ENCODE results near the gene IMPA2.

IMPA2 gene

DNA sequence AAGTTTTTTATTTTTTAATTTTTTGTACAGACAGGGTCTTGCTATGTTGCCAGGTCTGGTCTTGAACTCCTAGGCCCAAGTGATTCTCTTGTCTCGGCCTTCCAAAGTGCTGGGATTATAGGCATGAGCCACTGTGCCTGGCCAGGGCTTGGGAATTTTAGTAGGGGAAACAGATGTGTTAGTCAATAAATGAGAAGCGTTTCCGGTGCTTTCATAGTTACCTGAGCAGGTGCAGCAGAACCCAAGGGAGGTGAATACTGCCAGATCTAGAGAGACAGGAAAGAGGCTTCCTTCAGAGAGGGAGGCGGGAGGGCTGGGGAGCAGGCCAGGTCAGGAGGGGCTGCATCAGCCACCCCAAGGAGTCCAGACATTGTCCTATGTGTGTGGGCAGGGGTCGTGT lies 30.5 kb upstream of the IMPA2 start:
- Histone ChIP-seq H3K36me3 (ENCODE audit: low read length) (no peaks in the 10 kb centered on the region), H3K79me2 (ENCODE audit: insufficient read depth, low read length) (no peaks in the 10 kb centered on the region), H3K9me2 (replicated peaks; ENCODE audit: insufficient read depth, low read length) (no peaks in the 10 kb centered on the region), H3K9ac (ENCODE audit: low read length) (no peak overlapping the region), H3K9me3 (ENCODE audit: insufficient read depth, low read length) (no peaks in the 10 kb centered on the region), H2AFZ (ENCODE audit: low read depth, low read length, severe bottlenecking) (no peak overlapping the region), H3K4me3 (ENCODE audit: insufficient read depth, low read length, poor library complexity, severe bottlenecking) (no peak overlapping the region), H4K20me1 (ENCODE audit: low read depth, low read length) (no peaks in the 10 kb centered on the region), H3K27me3 (ENCODE audit: low read length) (no peaks in the 10 kb centered on the region), H3F3A (ENCODE audit: insufficient read depth) (no peaks in the 10 kb centered on the region), H3K27ac (ENCODE audit: low read depth, low read length) (no peak overlapping the region), H3K4me2 (ENCODE audit: low read depth, low read length, poor library complexity, severe bottlenecking) (no peak overlapping the region)
- TF ChIP-seq EZH2phosphoT487 (conservative IDR thresholded peaks at IDR 0.05; ENCODE audit: low read length) = no peak
- TF ChIP-seq, protein P1, sequence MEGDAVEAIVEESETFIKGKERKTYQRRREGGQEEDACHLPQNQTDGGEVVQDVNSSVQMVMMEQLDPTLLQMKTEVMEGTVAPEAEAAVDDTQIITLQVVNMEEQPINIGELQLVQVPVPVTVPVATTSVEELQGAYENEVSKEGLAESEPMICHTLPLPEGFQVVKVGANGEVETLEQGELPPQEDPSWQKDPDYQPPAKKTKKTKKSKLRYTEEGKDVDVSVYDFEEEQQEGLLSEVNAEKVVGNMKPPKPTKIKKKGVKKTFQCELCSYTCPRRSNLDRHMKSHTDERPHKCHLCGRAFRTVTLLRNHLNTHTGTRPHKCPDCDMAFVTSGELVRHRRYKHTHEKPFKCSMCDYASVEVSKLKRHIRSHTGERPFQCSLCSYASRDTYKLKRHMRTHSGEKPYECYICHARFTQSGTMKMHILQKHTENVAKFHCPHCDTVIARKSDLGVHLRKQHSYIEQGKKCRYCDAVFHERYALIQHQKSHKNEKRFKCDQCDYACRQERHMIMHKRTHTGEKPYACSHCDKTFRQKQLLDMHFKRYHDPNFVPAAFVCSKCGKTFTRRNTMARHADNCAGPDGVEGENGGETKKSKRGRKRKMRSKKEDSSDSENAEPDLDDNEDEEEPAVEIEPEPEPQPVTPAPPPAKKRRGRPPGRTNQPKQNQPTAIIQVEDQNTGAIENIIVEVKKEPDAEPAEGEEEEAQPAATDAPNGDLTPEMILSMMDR (IDR thresholded peaks at IDR 0.05; ENCODE audit: insufficient read depth, low read length, poor library complexity, severe bottlenecking) = no peak

DNA sequence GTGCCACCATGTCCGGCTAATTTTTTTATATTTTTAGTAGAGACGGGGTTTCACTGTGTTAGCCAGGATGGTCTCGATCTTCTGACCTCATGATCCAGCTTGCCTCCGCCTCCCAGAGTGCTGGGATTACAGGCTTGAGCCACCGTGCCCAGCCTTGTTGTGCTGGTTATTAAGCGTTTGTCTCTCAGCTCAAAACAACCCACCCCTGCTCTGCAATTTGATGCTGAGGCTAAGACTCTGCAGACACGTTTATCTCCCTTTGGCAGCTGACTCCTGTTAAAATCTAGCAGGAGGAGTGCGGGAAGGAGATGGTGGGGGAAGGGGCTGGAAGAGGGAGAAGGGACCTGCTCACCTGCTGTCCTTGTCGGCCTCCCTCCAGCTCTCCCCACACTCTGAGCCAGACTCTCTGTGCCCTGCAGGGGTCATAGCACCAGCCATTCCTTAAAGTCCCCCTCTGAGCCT lies 29.9 kb upstream of the IMPA2 start:
- Histone ChIP-seq H3K4me2 (ENCODE audit: low read depth, low read length, poor library complexity, severe bottlenecking) (no peak overlapping the region), H4K20me1 (ENCODE audit: low read depth, low read length) (no peaks in the 10 kb centered on the region), H3K9me3 (ENCODE audit: insufficient read depth, low read length) (no peaks in the 10 kb centered on the region), H3K4me3 (ENCODE audit: insufficient read depth, low read length, poor library complexity, severe bottlenecking) (no peak overlapping the region), H3K9me2 (replicated peaks; ENCODE audit: insufficient read depth, low read length) (no peaks in the 10 kb centered on the region), H3K27ac (ENCODE audit: low read depth, low read length) (no peak overlapping the region), H3K27me3 (ENCODE audit: low read length) (no peaks in the 10 kb centered on the region), H3K9ac (ENCODE audit: low read length) (no peak overlapping the region), H3K36me3 (ENCODE audit: low read length) (no peaks in the 10 kb centered on the region), H3F3A (ENCODE audit: insufficient read depth) (no peaks in the 10 kb centered on the region), H3K79me2 (ENCODE audit: insufficient read depth, low read length) (no peaks in the 10 kb centered on the region), H2AFZ (ENCODE audit: low read depth, low read length, severe bottlenecking) (no peak overlapping the region)
- TF ChIP-seq, protein P1 (IDR thresholded peaks at IDR 0.05; ENCODE audit: insufficient read depth, low read length, poor library complexity, severe bottlenecking) = no peak
- TF ChIP-seq EZH2phosphoT487 (conservative IDR thresholded peaks at IDR 0.05; ENCODE audit: low read length) = no peak

DNA sequence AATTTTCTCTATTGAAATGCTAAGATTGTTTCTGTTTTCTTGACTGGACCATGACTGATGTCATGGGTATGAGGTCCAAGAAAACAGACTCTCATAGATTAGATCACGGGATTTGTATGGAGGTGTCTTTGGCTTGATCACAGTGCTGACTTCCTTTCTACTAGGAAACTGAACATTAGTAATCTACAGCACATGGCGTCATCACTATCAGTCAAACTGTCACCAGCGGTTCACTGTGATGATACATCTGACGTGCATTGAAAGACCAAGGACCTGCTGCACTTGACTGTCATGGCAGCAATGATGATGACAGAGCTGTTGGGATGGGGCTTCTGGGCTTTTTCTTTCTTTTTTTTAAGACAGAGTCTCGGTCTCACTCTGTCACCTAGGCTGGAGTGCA lies 28.2 kb upstream of the IMPA2 start:
- Histone ChIP-seq H4K20me1 (ENCODE audit: low read depth, low read length) (no peaks in the 10 kb centered on the region), H3K79me2 (ENCODE audit: insufficient read depth, low read length) (no peaks in the 10 kb centered on the region), H3K9me3 (ENCODE audit: insufficient read depth, low read length) (peaks cover 9% of the 10 kb centered on the region; the same call in 1 of the 2 replicates), H3K4me3 (ENCODE audit: insufficient read depth, low read length, poor library complexity, severe bottlenecking) (no peak overlapping the region), H3K4me2 (ENCODE audit: low read depth, low read length, poor library complexity, severe bottlenecking) (no peak overlapping the region), H2AFZ (ENCODE audit: low read depth, low read length, severe bottlenecking) (no peak overlapping the region), H3K36me3 (ENCODE audit: low read length) (no peaks in the 10 kb centered on the region), H3K9ac (ENCODE audit: low read length) (no peak overlapping the region), H3K27ac (ENCODE audit: low read depth, low read length) (no peak overlapping the region), H3K27me3 (ENCODE audit: low read length) (no peaks in the 10 kb centered on the region), H3F3A (ENCODE audit: insufficient read depth) (no peaks in the 10 kb centered on the region), H3K9me2 (replicated peaks; ENCODE audit: insufficient read depth, low read length) (no peaks in the 10 kb centered on the region)
- no peak for TF ChIP-seq EZH2phosphoT487 (conservative IDR thresholded peaks at IDR 0.05; ENCODE audit: low read length)
- TF ChIP-seq, protein P1 (IDR thresholded peaks at IDR 0.05; ENCODE audit: insufficient read depth, low read length, poor library complexity, severe bottlenecking) = no peak

Data from SU-DHL-6 (cell line).